Fibroblast of upper back skin (primary cell): Measurements from ENCODE around the gene EPS8L1.
A peak's percentile ranks its signal among the peaks of the same experiment; 100 is the strongest.
"Not testable (repeated sequence)": the region's sequence is repeated elsewhere in the genome, so short reads cannot be mapped to it uniquely, and the experiment has no call there.

Experiments used
- DNase-seq: peaks from one replicate; pipeline ENCODE4 v3.0.0-alpha.2; 2013

EPS8L1 gene

GRCh38 chr19:55050749-55051532 lies 24.7 kb upstream of the EPS8L1 start:
- DNase-seq = no peak

GRCh38 chr19:55053735-55054134 lies 21.9 kb upstream of the EPS8L1 start:
- no peak for DNase-seq

- no peak for DNase-seq
Observed at GRCh38 chr19:55056827-55057226, 18.8 kb upstream of the EPS8L1 start.

- DNase-seq = no peak
Observed at GRCh38 chr19:55058781-55059610, 16.7 kb upstream of the EPS8L1 start.

GRCh38 chr19:55060287-55060686 lies 15.4 kb upstream of the EPS8L1 start:
- not testable (repeated sequence) for DNase-seq

GRCh38 chr19:55062735-55063491 lies 12.8 kb upstream of the EPS8L1 start, which contains the start of gene RDH13:
Gene RDH13, minus strand, starts transcription at chr19:55063148. Its CDS starts 116 bp downstream, at chr19:55063032.
- peak; percentile 93 for DNase-seq

- DNase-seq = no peak
Observed at GRCh38 chr19:55063492-55063843, 12.2 kb upstream of the EPS8L1 start.

GRCh38 chr19:55065516-55065915 lies 10.2 kb upstream of the EPS8L1 start:
- DNase-seq = not testable (repeated sequence)

GRCh38 chr19:55066107-55066709 lies 9.5 kb upstream of the EPS8L1 start:
- no peak for DNase-seq

- no peak for DNase-seq
Observed at GRCh38 chr19:55067869-55068268, 7.8 kb upstream of the EPS8L1 start.

- DNase-seq = no peak
Observed at GRCh38 chr19:55068950-55069864, 6.5 kb upstream of the EPS8L1 start.

- no peak for DNase-seq
Observed at GRCh38 chr19:55069865-55070197, 5.8 kb upstream of the EPS8L1 start.

- DNase-seq = no peak
Observed at GRCh38 chr19:55070466-55071128, 5.1 kb upstream of the EPS8L1 start.

GRCh38 chr19:55071129-55071502 lies 4.6 kb upstream of the EPS8L1 start:
- peak; percentile 38 for DNase-seq

- no peak for DNase-seq
Observed at GRCh38 chr19:55071913-55072312, 3.8 kb upstream of the EPS8L1 start.

GRCh38 chr19:55076321-55076720 lies 652 bp downstream of the EPS8L1 start:
- no peak for DNase-seq

GRCh38 chr19:55077106-55077505 lies 1.4 kb downstream of the EPS8L1 start:
- no peak for DNase-seq

- DNase-seq = no peak
Observed at GRCh38 chr19:55078996-55079395, 3.3 kb downstream of the EPS8L1 start.

- DNase-seq = no peak
Observed at GRCh38 chr19:55079400-55080038, 3.9 kb downstream of the EPS8L1 start.

- DNase-seq = peak; percentile 39
Observed at GRCh38 chr19:55080121-55080967, 4.7 kb downstream of the EPS8L1 start.
